ENCODE measurements around the gene CKLF.

The CKLF gene

GRCh38 chr16:66516808-66517585 lies 35.4 kb upstream of the CKLF start:
- no peak overlapping the region for H3K4me3 ChIP-seq (ENCODE audit: low read length)
- DNase-seq (ENCODE audit: low read depth, low spot score), result no peak

GRCh38 chr16:66517586-66518263 lies 34.7 kb upstream of the CKLF start:
- no peak overlapping the region for H3K4me3 ChIP-seq (ENCODE audit: low read length)
- DNase-seq (ENCODE audit: low read depth, low spot score), result no peak

- no peak overlapping the region for H3K4me3 ChIP-seq (ENCODE audit: low read length)
- DNase-seq (ENCODE audit: low read depth, low spot score), result no peak
Observed at GRCh38 chr16:66519482-66520373, 32.6 kb upstream of the CKLF start.

- DNase-seq (ENCODE audit: low read depth, low spot score), result no peak
- no peak overlapping the region for H3K4me3 ChIP-seq (ENCODE audit: low read length)
Observed at GRCh38 chr16:66520406-66521170, 31.8 kb upstream of the CKLF start.

GRCh38 chr16:66521252-66521713 lies 31.1 kb upstream of the CKLF start:
- DNase-seq (ENCODE audit: low read depth, low spot score), result no peak
- no peak overlapping the region for H3K4me3 ChIP-seq (ENCODE audit: low read length)

- peak; percentile 82 for DNase-seq (ENCODE audit: low read depth, low spot score)
- no peak overlapping the region for H3K4me3 ChIP-seq (ENCODE audit: low read length)
Observed at GRCh38 chr16:66521951-66522771, 30.2 kb upstream of the CKLF start.

GRCh38 chr16:66522816-66523590 lies 29.4 kb upstream of the CKLF start:
- H3K4me3 ChIP-seq (ENCODE audit: low read length), result no peak overlapping the region
- DNase-seq (ENCODE audit: low read depth, low spot score), result no peak

GRCh38 chr16:66523861-66524354 lies 28.5 kb upstream of the CKLF start:
- peak; percentile 90 for DNase-seq (ENCODE audit: low read depth, low spot score)
- H3K4me3 ChIP-seq (ENCODE audit: low read length), result peak overlapping the region; percentile 28

GRCh38 chr16:66524601-66525164 lies 27.7 kb upstream of the CKLF start:
- peak; percentile 82 for DNase-seq (ENCODE audit: low read depth, low spot score)
- H3K4me3 ChIP-seq (ENCODE audit: low read length), result no peak overlapping the region; the same call in 1 of the 2 replicates

- no peak for DNase-seq (ENCODE audit: low read depth, low spot score)
- no peak overlapping the region for H3K4me3 ChIP-seq (ENCODE audit: low read length)
Observed at GRCh38 chr16:66525396-66526180, 26.8 kb upstream of the CKLF start.

- no peak overlapping the region for H3K4me3 ChIP-seq (ENCODE audit: low read length)
- no peak for DNase-seq (ENCODE audit: low read depth, low spot score)
Observed at GRCh38 chr16:66528294-66528693, 24.1 kb upstream of the CKLF start.

GRCh38 chr16:66529475-66529874 lies 22.9 kb upstream of the CKLF start:
- DNase-seq (ENCODE audit: low read depth, low spot score), result no peak
- no peak overlapping the region for H3K4me3 ChIP-seq (ENCODE audit: low read length)

GRCh38 chr16:66534376-66534799 lies 18.0 kb upstream of the CKLF start:
- DNase-seq (ENCODE audit: low read depth, low spot score), result no peak
- H3K4me3 ChIP-seq (ENCODE audit: low read length), result no peak overlapping the region

- no peak overlapping the region for H3K4me3 ChIP-seq (ENCODE audit: low read length)
- DNase-seq (ENCODE audit: low read depth, low spot score), result no peak
Observed at GRCh38 chr16:66536525-66536924, 15.9 kb upstream of the CKLF start.

- H3K4me3 ChIP-seq (ENCODE audit: low read length), result no peak overlapping the region
- no peak for DNase-seq (ENCODE audit: low read depth, low spot score)
Observed at GRCh38 chr16:66537236-66537635, 15.1 kb upstream of the CKLF start.

GRCh38 chr16:66538910-66539309 lies 13.5 kb upstream of the CKLF start:
- no peak for DNase-seq (ENCODE audit: low read depth, low spot score)
- no peak overlapping the region for H3K4me3 ChIP-seq (ENCODE audit: low read length)

Data from Jurkat, Clone E6-1 (cell line).